Psoas muscle (tissue), 8 donors: ENCODE results near the gene NXPH2. TPM values are rescaled to one million over a fixed set of nuclear protein-coding genes. Genes with fewer than 3 reads are reported as not detected.

Experiments used
- ATAC-seq, 4 donors: fragments of 200-7000 bp; cut with Tn5 transposase; one replicate each; pipeline ENCODE4 v1.9.1; 2020; ENCODE audit warnings: moderate library complexity in 3 of 4, mild to moderate bottlenecking in 2 of 4
- DNase-seq, 2 donors: peaks; one replicate each; pipeline ENCODE4 v3.0.0-alpha.2; 2020
- H3K27ac ChIP-seq: fragments of 200-600 bp; one replicate; pipeline ENCODE4 v1.8.0; 2022
- H3K27me3 ChIP-seq, 3 donors: fragments of 200-600 bp in 1 of 3; one replicate each; pipeline versions ENCODE4 v1.6.1 to v1.8.0; 2013 to 2022; ENCODE audit warnings: low read length in 2 of 3, mild to moderate bottlenecking in 2 of 3, moderate library complexity in 1 of 3; ENCODE audit not compliant: insufficient read depth in 3 of 3
- H3K36me3 ChIP-seq, 2 donors: fragments of 200-600 bp in 1 of 2; one replicate each; pipeline versions ENCODE4 v1.6.1 to v1.8.0; 2013 to 2022; ENCODE audit warnings: low read depth in 1 of 2, mild to moderate bottlenecking in 1 of 2, moderate library complexity in 1 of 2; ENCODE audit not compliant: insufficient read depth in 1 of 2
- H3K4me1 ChIP-seq: fragments of 200-600 bp; one replicate; pipeline ENCODE4 v1.8.0; 2022
- H3K4me3 ChIP-seq: fragments of 200-600 bp; one replicate; pipeline ENCODE4 v1.8.0; 2022; ENCODE audit warnings: mild to moderate bottlenecking
- H3K9me3 ChIP-seq: fragments of 200-600 bp; one replicate; pipeline ENCODE4 v1.8.0; 2022
- WGBS, 3 donors: extraction: QIAGEN DNeasy Blood & Tissue Kit; methylation state at CpG; one replicate each; pipeline versions ENCODE4 v1.1.6 to v1.1.7; 2013; 5-methylcytosine and 5-hydroxymethylcytosine counted together
- intact Hi-C, 2 donors: fragments of 100-400 bp; cut with DNase I; formaldehyde crosslinking; loops; one replicate each; pipeline versions ENCODE4 v1.11.0 to v1.14.2; 2022
- polyA plus RNA-seq, 3 donors: library from polyadenylated mRNA; stranded (reverse); fragments of 200-250 nt; gene quantifications; one replicate each; pipeline ENCODE4 v1.2.3, GENCODE V29; 2013
- total RNA-seq, 4 donors: library from RNA; stranded (reverse); fragmentation: NEBNext Ultra II Directional in 2 of 4; extraction: Animal tissue kit (Norgen Biotek cat#: 25700) in 2 of 4; gene quantifications; one replicate each; pipeline versions ENCODE4 v1.2.1 to v1.2.4, GENCODE V29; 2021 to 2023
- TF ChIP-seq, protein P1 (sequence below): fragments of 200-600 bp; IDR thresholded peaks from one replicate; pipeline ENCODE4 v1.8.0; 2022; ENCODE audit warnings: antibody characterized with exemption
- donor health status: healthy with polysubstance abuse.
- donor health status: DM: no; HTN: no; CAD: no; lungs with moderate emphysema.
- donor health status: Bipolar disorder and iron deficiency.
- donor health status: healthy.
- donor health status: DM: yes; HTN: yes; CAD: no.
- donor health status: DM: no; HTN: no; CAD: no.
- donor health status: DM: no; HTN: no; CAD: no.
- donor health status: DM: yes; HTN: yes; CAD: no.

The NXPH2 gene
- total and polyA plus RNA-seq, 7 donors, result 0.14 TPM; not detected in 6

DNA sequence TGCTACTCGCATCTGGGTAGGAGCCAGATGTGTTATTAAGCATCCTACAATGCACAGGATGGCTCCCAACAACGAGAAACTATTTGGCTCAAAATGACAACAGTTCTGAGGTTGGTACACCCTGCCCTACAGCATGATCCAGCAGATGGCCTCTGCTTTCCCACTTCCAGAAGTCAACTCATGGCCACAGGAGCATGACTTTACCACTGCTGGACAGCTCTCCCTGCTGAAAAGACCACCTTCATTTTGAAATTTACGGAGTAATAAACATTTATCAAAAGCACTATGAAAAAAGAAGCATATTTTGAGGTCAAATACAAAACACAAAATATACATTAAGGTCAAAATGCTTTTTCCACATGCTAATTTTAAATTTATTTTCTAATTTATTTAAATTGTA is 13.7 kb downstream of the NXPH2 start:
- Histone ChIP-seq H3K36me3 (no peaks in the 10 kb centered on the region), H3K9me3 (no peaks in the 10 kb centered on the region), H3K4me1 (no peaks in the 10 kb centered on the region), H3K4me3 (no peak overlapping the region), H3K27ac (no peak overlapping the region), H3K27me3 (no peaks in the 10 kb centered on the region)
- intact Hi-C loops, result no loop called here
- ATAC-seq (no peak), DNase-seq (no peak)
- TF ChIP-seq, protein P1, sequence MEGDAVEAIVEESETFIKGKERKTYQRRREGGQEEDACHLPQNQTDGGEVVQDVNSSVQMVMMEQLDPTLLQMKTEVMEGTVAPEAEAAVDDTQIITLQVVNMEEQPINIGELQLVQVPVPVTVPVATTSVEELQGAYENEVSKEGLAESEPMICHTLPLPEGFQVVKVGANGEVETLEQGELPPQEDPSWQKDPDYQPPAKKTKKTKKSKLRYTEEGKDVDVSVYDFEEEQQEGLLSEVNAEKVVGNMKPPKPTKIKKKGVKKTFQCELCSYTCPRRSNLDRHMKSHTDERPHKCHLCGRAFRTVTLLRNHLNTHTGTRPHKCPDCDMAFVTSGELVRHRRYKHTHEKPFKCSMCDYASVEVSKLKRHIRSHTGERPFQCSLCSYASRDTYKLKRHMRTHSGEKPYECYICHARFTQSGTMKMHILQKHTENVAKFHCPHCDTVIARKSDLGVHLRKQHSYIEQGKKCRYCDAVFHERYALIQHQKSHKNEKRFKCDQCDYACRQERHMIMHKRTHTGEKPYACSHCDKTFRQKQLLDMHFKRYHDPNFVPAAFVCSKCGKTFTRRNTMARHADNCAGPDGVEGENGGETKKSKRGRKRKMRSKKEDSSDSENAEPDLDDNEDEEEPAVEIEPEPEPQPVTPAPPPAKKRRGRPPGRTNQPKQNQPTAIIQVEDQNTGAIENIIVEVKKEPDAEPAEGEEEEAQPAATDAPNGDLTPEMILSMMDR, result no peak
- 67 to 74% (median 73%) methylated on average over 3 of the region's 3 CpGs for WGBS, 3 donors

DNA sequence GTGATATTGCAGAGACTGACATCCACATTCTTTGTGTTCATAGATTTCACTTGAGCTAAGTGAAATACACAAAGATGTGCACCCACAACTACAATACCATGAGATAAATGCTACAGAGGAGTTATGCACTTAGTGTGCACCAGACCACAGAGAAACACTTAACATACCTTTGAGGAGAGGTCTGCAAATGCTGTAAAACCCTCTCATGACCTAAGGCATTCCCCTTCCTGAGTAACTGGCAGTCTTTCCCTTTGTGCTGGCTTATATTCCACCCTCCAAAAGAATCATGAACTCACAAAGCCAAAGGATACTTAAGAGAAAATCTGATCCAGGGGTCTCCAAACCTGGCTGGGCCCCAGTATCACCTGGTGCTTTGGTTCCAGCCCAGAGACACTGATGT is 16.2 kb downstream of the NXPH2 start:
- DNase-seq (no peak), ATAC-seq (no peak)
- TF ChIP-seq, protein P1, result no peak
- Histone ChIP-seq H3K27ac (no peak overlapping the region), H3K36me3 (no peaks in the 10 kb centered on the region), H3K9me3 (no peaks in the 10 kb centered on the region), H3K27me3 (no peaks in the 10 kb centered on the region), H3K4me1 (no peaks in the 10 kb centered on the region), H3K4me3 (no peak overlapping the region)
- intact Hi-C loops, result no loop called here

DNA sequence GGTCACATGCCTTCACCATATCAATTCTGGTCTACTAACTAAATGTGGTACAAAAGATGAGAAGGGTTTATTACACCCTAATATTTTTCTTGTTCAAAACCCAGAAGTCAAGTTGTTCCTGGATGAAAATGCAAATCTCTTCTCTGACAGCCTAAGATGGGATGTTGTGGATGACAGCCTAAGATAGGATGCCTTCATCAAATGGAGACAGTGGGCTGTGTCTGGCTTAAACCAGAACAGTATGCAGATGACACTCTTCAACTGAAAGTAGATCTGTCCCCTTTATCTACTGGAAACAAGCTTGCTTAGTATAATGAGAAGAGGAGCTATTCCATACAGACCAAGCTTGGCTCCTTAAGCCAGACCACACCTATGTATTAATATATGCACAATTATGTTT is 17.7 kb downstream of the NXPH2 start:
- H3K36me3 ChIP-seq, result no peaks in the 10 kb centered on the region
- no peak overlapping the region for H3K27ac ChIP-seq

DNA sequence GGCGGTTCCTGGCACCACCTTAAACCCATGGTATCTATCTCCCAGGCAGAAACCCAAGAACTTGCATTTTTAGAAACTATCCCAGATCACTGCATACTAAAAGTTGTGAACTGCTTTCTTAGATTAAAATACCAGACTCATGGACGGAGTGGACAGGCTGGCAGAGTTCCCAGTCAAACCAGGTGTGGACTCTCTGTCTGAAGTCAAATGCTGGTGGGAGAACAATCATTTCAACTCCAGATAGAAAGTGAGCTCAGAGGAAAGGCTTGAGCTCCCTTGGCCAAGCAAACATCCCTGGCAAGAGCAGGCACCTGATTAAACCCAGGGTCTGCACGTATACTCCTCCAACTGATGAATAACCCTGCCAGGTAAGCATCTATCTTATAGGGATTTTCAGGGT is 19.5 kb downstream of the NXPH2 start:
- no peaks in the 10 kb centered on the region for H3K36me3 ChIP-seq
- no peaks in the 10 kb centered on the region for H3K9me3 ChIP-seq
- no peaks in the 10 kb centered on the region for H3K27me3 ChIP-seq
- H3K4me3 ChIP-seq, result no peak overlapping the region
- H3K27ac ChIP-seq, result no peak overlapping the region
- TF ChIP-seq, protein P1, result no peak
- intact Hi-C loops, result no loop called here
- WGBS, 3 donors, result 48 to 52% (median 49%) methylated on average over 3 of the region's 3 CpGs
- DNase-seq (no peak), ATAC-seq (no peak)
- no peaks in the 10 kb centered on the region for H3K4me1 ChIP-seq

More for the DNA sequence above, 17.7 kb downstream of the NXPH2 start:
- no peak for ATAC-seq
- intact Hi-C loops, result no loop called here
- H3K4me1 ChIP-seq, result no peaks in the 10 kb centered on the region
- no peaks in the 10 kb centered on the region for H3K27me3 ChIP-seq
- no peaks in the 10 kb centered on the region for H3K9me3 ChIP-seq
- TF ChIP-seq, protein P1, result no peak
- DNase-seq, result no peak
- no peak overlapping the region for H3K4me3 ChIP-seq

DNA sequence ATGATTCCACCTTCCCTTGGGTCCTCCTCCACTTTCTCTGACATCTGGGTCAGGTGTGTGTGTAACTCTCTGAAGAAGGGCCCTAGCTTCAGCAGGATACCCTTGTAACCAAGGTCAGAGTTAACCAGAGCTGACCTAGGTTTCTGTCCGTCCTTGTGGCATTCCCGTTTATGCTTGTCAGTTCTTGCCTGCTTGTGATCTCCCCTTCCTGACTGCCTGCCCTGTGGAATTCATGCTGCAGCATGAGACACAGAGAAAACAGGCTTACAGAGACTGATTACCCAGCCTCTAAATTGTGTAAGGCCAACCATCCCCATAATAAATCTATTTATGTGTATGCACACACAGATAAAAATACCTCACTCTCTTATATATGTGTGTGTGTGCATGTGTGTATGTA is 22.8 kb downstream of the NXPH2 start:
- no peak for DNase-seq
- ATAC-seq, result no peak
- no peak overlapping the region for H3K27ac ChIP-seq
- H3K4me3 ChIP-seq, result no peak overlapping the region
- no peaks in the 10 kb centered on the region for H3K9me3 ChIP-seq
- TF ChIP-seq, protein P1, result no peak
- no peaks in the 10 kb centered on the region for H3K36me3 ChIP-seq
- no peaks in the 10 kb centered on the region for H3K27me3 ChIP-seq
- 73 to 79% (median 77%) methylated on average over 2 of the region's 2 CpGs for WGBS, 3 donors
- intact Hi-C loops, result no loop called here
- no peaks in the 10 kb centered on the region for H3K4me1 ChIP-seq
